HG02970 (cell line): ENCODE measurements around the gene ITGA3.

Experiments used
- ATAC-seq: cut with Tn5 transposase; IDR thresholded peaks from one replicate; pipeline ENCODE4 v1.9.1; 2021; ENCODE audit warnings: mild to moderate bottlenecking, moderate library complexity, moderate number of reproducible peaks; ENCODE audit not compliant: unreplicated experiment, low FRiP score

Gene ITGA3

DNA sequence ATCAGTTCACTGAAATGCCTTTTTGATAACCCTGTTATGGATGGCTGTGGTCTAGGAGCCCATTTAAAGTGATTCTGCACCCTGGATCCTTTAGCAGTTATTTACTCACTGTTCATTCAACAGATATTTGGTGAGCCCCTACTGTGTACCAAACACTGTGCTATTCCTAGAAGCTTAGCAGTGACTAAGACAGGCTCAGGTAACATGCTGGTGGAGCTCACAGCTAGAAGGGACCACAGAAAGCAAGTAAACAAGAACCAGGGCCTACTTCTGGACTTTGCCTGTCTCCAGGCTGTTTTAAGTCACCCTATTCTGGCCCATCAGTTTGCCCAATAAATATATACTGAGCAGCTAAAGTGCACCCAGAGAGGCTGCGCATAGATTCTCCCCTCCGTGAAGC lies 11.1 kb downstream of the ITGA3 start:
- ATAC-seq, result no peak

- no peak for ATAC-seq
Observed at GRCh38 chr17:50067996-50068395, 12.1 kb downstream of the ITGA3 start.

DNA sequence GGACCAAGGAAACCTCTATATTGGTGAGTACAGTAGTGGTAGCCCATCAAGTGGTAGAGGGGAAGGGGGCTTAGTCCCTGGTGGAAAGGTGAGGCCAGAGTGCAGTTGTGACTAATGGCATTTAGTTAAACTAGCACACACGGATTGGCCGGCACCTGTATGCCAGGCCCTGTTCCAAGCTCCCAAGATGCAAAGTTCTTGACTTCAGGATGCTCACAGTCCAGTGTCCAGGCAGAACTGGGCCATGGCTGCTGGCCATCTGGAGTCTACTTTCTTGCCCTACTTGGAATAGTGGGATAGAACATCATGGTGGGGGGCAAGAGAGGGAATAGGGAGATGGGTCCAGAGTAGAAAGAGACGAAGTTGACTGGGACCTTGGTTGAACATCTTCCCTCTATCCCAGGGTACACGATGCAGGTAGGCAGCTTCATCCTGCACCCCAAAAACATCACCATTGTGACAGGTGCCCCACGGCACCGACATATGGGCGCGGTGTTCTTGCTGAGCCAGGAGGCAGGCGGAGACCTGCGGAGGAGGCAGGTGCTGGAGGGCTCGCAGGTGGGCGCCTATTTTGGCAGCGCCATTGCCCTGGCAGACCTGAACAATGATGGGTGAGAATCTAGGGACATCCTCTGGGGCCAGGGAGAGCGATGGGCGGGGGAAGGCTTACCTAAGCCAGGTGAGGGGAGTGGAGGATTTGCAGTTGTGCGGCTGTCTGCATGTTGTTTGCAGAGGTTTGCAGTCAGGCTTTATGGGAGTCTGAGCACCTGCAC lies 15.2 kb downstream of the ITGA3 start:
- ATAC-seq, result no peak

DNA sequence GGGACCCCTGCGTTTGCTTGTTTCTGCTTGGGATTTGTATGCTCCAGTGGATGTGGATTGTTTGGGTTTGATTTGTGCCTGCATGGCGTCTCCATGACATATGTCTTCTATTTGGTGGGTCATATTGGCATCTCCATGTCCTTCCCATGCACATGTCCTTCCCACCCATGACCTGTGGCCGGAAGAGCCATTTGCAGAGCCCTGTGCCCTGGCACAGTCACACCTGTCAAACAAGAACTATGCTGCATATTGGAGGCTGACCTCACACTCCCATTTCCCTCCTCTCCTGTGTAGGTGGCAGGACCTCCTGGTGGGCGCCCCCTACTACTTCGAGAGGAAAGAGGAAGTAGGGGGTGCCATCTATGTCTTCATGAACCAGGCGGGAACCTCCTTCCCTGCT lies 15.8 kb downstream of the ITGA3 start:
- ATAC-seq, result no peak

DNA sequence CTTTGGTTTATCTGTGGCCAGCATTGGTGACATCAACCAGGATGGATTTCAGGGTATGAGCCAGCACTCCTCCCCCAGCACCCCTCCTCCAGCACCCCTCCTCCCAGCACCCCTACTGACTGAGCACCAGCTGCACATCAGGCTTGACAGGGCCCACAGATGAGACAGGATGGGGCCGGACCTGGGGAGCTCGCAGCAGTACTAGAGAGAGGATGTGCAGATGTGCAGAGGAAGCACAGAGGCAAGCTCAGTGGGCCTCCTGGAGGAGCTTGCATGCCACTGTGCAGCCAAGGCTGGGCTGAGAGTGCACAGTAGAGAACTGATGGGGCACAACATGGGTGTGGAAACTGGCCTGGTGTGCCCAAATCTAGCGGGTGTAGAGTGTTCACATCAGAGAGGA lies 16.2 kb downstream of the ITGA3 start:
- ATAC-seq, result no peak

GRCh38 chr17:50072925-50073324 lies 17.0 kb downstream of the ITGA3 start:
- no peak for ATAC-seq

DNA sequence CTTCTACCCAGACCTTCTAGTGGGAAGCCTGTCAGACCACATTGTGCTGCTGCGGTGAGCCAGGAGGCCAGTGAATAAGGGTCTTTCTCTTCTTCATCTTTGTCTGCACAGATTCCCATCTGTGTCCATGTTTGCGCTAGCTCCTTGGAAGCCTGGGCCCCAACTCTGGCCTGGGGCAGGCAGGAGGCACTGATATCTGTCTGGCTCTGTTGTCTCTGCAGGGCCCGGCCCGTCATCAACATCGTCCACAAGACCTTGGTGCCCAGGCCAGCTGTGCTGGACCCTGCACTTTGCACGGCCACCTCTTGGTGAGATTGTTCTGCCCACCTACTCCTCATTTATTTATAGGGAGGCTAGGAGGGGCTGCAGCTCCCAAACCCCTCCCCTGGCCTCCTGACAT lies 18.3 kb downstream of the ITGA3 start:
- ATAC-seq, result no peak

DNA sequence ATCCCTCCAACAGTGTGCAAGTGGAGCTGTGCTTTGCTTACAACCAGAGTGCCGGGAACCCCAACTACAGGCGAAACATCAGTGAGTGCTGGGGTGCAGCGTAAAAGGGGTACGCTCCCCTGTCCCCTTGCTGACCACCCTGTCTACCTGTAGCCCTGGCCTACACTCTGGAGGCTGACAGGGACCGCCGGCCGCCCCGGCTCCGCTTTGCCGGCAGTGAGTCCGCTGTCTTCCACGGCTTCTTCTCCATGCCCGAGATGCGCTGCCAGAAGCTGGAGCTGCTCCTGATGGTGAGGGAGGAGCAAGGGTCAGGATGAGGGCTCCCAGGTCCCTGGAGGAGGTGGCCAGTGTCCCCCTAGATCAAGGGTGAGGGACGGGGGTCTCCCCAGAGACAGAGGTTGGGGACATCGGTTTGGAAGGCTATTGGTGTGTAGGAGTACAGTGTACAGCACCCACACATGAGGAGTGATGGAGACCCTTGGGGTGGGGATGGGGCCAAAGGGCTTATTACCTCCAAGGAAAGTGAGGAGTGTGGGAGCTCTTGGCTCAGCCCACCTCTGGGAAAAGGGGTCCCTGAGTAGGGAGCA lies 19.6 kb downstream of the ITGA3 start:
- ATAC-seq, result no peak

- no peak for ATAC-seq
Observed at GRCh38 chr17:50076221-50076590, 20.3 kb downstream of the ITGA3 start.

GRCh38 chr17:50076591-50077235 lies 20.8 kb downstream of the ITGA3 start:
- no peak for ATAC-seq

DNA sequence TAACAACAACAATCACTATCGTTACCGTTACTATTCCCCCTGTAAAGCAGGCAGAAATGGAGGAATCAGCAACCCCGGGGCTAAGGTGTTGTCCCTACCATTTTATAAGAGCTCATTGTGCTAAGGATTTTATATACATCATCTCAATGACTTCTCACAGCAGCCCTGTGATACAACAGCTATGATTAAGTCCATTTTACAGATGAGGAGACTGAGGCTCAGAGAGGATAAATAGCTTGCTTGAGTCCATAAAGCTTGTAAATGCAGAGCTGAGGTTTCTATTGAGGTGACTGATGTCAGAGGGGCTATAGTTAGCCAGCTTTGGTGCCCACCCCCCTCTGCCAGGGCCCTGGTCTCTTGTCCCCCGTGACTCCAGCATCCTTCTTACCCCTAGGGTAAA lies 22.5 kb downstream of the ITGA3 start:
- ATAC-seq, result no peak

- no peak for ATAC-seq
Observed at GRCh38 chr17:50079334-50080095, 23.6 kb downstream of the ITGA3 start.

DNA sequence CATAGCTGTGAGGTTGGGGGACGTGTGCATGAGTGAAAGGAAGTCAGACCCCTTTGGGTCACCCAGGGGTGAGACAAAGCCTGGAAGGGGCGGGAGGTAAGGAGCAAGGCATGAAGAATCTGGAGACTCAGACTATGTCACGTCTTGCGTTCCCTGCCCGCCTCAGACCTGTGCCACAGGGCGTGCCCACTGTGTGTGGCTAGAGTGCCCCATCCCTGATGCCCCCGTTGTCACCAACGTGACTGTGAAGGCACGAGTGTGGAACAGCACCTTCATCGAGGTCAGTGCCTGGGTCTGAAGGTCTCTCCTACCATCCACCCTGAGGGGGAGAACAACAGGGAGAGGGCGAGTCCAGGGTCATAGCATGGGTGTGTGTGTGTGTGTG lies 24.2 kb downstream of the ITGA3 start:
- ATAC-seq, result no peak

DNA sequence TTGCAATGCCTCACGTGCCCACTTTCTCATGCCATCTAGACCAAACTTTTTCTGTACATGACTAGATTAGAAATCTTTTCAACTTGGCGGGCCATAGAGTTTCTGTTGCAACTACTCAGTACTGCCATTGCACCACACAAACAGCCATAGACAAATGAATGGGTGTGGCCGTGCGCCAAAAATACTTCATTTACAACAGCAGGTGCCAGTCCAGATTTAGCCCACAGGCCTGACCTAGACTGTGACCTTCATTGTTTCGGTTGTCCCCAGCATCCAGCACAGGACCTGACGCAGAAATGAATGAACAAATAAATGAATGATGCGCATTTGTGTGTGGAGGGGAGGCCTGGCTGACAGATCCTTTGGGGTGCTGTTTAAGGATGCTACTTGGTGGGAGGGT lies 24.9 kb downstream of the ITGA3 start:
- no peak for ATAC-seq

DNA sequence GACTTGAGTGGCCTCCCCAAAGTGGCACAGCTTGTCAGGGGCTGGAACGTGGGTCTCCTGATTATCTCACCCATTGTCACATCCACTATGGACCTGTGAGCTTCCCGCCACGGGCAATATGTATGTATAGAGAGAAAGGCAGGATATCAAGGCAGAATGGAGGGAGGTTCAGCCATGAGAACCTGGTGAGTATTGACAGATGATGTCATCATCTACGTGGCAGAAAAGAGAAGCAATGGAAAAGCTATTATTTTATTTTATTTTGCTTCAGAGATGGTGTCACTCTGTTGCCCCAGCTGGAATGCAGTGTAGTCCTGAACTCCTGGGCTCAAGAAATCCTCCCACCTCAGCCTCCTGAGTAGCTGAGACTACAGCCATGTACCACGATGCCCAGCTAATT lies 25.8 kb downstream of the ITGA3 start:
- ATAC-seq, result no peak

- ATAC-seq, result no peak
Observed at GRCh38 chr17:50087246-50087911, 31.5 kb downstream of the ITGA3 start.

- no peak for ATAC-seq
Observed at GRCh38 chr17:50087912-50088405, 32.0 kb downstream of the ITGA3 start.

DNA sequence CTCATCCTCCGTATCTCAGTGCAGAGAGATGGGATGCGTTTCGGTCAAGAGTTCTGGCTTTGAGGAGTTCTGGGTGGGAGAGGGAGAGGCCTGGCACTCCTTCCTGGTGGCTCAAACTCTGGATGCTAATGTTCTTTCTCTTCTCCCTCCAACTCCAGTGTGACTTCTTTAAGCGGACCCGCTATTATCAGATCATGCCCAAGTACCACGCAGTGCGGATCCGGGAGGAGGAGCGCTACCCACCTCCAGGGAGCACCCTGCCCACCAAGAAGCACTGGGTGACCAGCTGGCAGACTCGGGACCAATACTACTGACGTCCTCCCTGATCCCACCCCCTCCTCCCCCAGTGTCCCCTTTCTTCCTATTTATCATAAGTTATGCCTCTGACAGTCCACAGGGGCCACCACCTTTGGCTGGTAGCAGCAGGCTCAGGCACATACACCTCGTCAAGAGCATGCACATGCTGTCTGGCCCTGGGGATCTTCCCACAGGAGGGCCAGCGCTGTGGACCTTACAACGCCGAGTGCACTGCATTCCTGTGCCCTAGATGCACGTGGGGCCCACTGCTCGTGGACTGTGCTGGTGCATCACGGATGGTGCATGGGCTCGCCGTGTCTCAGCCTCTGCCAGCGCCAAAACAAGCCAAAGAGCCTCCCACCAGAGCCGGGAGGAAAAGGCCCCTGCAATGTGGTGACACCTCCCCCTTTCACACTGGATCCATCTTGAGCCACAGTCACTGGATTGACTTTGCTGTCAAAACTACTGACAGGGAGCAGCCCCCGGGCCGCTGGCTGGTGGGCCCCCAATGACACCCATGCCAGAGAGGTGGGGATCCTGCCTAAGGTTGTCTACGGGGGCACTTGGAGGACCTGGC lies 33.3 kb downstream of the ITGA3 start:
- no peak for ATAC-seq

- no peak for ATAC-seq
Observed at GRCh38 chr17:50090071-50090470, 34.2 kb downstream of the ITGA3 start.
